GM12865 (cell line): ENCODE measurements around the gene HOXB6.

ENCODE experiments used
- DNase-seq: peaks from one replicate; pipeline ENCODE4 v3.0.0; 2010; ENCODE audit warnings: low read depth
- H3K4me3 ChIP-seq: 2 replicates; pipeline ENCODE4 v1.5.1; 2011; ENCODE audit warnings: mild to moderate bottlenecking, low read depth, low read length, control low read depth
- TF ChIP-seq, protein P1 (sequence below): IDR thresholded peaks from 2 replicates; pipeline ENCODE4 v1.5.1; 2011; ENCODE audit warnings: low read length, control low read depth, low read depth, inconsistent platforms; ENCODE audit not compliant: insufficient read depth; ENCODE audit errors: missing control alignments

HOXB6 gene

DNA sequence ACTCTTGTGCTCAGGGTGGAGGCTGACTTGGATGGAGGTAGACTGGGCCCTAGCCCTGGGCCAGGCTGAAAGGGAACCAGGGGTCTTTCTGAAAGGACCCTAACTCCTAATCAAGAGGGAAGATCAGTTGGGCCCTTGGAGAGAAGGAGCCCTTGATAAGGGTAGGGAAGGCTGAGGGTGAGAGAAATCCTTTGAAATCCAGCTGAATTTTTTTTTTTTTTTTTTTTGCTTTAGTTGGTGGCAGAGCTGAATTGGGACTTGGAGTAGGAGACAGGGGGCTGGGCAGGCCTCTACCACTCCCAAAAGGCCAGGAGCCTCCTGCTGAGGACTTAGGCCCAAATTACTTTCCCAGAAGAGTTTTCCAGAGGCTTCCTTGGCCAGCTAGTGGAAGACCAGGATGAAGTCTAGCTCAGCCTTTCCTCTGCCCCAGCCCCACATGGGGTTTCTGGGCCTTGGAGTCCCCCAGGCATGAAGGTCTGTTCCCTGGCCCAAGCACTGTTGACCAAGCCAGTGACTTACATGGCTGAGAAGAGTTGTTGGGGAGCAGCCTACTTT lies 14.1 kb downstream of the HOXB6 start:
- no peak overlapping the region for H3K4me3 ChIP-seq
- TF ChIP-seq, protein P1, sequence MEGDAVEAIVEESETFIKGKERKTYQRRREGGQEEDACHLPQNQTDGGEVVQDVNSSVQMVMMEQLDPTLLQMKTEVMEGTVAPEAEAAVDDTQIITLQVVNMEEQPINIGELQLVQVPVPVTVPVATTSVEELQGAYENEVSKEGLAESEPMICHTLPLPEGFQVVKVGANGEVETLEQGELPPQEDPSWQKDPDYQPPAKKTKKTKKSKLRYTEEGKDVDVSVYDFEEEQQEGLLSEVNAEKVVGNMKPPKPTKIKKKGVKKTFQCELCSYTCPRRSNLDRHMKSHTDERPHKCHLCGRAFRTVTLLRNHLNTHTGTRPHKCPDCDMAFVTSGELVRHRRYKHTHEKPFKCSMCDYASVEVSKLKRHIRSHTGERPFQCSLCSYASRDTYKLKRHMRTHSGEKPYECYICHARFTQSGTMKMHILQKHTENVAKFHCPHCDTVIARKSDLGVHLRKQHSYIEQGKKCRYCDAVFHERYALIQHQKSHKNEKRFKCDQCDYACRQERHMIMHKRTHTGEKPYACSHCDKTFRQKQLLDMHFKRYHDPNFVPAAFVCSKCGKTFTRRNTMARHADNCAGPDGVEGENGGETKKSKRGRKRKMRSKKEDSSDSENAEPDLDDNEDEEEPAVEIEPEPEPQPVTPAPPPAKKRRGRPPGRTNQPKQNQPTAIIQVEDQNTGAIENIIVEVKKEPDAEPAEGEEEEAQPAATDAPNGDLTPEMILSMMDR, result no peak

DNA sequence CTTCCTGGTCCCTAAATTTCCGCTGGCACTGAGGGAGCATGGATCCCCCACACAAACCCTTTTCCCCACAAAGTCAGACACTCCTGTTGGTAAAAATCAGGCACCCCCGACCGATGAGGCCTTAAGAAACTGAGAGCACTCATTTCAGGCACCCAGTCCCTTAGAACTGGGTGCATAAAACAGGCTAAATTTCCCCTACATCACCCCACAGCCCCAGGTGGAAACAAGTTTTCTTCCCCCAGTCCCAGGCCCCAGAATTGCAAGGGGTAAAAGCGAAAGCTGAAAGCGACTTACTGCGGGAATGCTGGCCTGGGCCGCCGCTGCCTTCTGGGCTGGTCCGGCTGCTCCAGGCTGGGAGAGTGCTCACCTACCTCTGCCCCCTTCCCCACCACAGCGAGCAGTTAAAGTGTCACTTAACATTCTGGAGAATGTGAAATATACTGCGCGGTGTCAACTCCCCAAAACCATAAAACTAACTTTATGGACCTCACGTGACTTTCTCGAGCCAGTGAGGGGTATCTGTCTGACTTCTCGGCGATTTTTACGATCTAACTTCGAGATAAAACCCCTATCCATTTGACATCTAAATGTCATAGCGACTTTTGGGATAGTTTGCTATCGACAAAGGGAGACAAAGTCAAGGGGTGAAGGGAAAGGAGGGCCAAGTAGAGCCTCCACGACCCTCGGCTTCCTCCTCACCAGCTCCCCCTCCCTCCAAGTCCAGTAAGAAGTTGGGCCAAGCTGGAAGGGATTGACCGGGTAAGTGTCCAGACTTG lies 14.8 kb downstream of the HOXB6 start, which contains the start of gene HOXB3:
HOXB3 (minus strand) TSS at position 411 of the 776 bp plus-strand sequence. CDS start 37,767 bp downstream, outside the sequence.
- TF ChIP-seq, protein P1, result no peak
- DNase-seq, result no peak
- H3K4me3 ChIP-seq, result no peak within 1 kb of the TSS

More for the DNA sequence above, 14.1 kb downstream of the HOXB6 start:
- no peak for DNase-seq

DNA sequence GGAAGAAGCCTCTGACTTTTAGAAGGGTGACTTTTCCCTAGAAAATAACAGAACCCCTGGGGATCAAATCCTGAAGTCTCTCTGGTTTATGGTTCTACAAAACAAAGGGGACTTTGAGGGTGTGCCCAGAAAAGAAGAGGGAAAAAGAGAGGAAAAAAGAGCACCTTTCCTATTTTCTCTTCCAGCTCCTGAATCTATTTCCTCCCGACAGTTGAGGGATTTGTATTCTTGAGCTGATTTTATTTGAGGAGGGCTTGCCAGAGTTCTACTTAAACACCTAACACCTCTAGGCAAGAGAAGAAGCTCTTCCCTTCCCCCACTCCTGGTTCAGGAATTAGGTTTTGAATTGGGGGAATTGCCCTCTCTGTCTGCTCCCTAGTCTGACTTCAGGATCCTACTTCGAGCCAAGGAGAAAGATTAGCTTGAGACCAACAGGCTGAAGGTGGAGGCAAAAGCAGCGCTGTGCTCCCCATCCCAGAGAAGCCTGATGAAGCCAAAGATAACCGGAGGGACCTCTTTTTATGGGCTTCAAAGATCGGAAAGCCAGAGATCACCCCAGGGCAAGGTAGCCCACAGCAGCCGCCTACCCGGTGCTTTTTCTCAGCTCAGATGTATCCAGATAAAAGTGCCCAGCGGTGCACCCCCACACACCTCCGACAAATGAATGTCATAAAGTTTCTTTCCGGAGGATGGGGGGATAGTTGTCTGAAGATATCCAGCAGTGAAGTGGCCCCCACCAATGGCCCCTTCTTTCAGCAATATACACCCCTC lies 15.5 kb downstream of the HOXB6 start:
- TF ChIP-seq, protein P1, result no peak
- no peak for DNase-seq
- H3K4me3 ChIP-seq, result no peak overlapping the region

DNA sequence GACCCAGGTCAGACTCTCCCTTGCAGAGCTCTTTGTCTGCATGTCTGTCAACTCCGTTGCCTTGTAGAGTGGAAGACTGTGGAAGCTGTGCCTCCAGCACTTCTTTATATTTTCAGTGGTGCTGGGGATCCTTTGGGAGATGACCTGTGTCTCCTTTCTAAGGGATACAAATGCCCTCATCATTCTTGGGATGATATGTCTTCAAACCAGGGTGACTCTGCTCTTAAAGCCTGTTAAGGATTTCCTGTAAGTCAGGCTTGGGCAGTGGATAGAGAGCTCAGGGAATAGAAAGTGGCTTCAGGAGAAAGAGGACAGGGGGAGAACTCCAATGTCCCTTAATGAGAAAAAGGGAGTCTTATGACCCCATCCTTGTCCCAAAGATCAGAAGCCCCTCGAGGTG lies 16.3 kb downstream of the HOXB6 start:
- DNase-seq, result no peak
- no peak overlapping the region for H3K4me3 ChIP-seq
- TF ChIP-seq, protein P1, result no peak

DNA sequence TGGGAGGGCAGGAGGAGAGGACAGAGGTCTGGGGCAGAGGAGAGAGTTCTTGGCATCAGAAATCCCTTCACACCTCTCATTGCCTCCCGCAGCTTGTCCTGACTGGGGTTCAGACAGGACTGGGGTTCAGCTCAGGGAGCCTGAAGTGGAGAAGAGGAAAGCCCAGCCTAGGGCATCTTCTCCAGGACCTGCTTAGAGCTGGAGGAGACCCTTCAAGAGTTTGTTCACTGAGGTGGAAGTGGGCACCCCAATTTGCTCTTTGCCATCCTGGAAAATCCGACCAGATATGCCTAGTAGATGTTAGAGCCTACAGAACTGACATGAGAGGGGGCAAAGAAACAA lies 16.7 kb downstream of the HOXB6 start:
- TF ChIP-seq, protein P1, result no peak
- no peak overlapping the region for H3K4me3 ChIP-seq
- DNase-seq, result no peak

DNA sequence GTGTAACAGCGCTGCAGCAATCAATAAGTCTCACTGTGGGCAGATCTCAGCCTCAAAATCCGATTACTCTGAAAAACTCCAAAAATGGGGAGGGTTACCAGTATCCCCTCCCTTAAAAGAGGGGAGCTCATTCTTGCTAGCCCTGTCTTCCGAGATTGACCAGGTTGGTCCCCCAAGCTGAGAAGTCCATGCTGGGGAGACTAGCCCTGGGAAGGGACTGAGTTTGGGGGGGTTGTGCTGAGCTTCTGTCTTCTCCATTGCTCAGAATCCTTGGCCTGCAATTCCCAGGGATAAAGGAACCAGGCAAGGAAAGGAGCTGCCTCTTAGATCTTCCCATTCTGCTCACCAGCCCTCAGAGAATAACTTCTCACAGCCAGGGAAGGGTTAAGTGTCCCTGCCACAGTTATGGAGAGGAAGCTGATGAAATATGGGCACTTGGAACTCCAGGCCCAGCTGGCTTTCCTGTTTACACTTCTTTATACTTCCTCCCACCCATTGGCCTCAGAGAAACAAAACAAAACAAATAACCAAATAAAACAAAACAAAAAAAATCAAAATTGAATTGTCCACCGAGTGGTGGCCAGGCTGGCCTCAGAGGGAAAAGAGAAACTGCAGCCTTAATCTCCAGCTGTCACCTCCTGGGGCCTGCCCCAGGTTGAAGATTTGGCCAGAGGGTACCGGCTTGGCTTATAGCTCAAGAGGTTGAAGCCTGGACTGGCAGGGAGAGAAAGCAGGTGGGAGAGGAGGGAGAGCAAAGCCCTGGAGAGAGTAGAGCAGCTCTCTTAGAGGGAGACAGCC lies 17.3 kb downstream of the HOXB6 start:
- H3K4me3 ChIP-seq, result no peak overlapping the region
- no peak for DNase-seq
- TF ChIP-seq, protein P1, result no peak
